Measurements from ENCODE around the gene HECTD4. TPM values are rescaled to one million over a fixed set of nuclear protein-coding genes. Genes with fewer than 3 reads are reported as not detected.

The HECTD4 gene
- total RNA-seq, 1 experiment from 2014 or later = 31.2 TPM

GRCh38 chr12:112420740-112421139 lies 38.5 kb upstream of the HECTD4 start:
- no peak overlapping the region for H3K4me2 ChIP-seq (ENCODE audit: low read length)

More at GRCh38 chr12:112420740-112421139, 38.5 kb upstream of the HECTD4 start:
- Histone ChIP-seq H3K4me1 (ENCODE audit: control insufficient read depth in 1 of 2, insufficient read depth in 2 of 2, low read length in 2 of 2) (peaks cover 6 to 11% of the 10 kb centered on the region in 2 experiments; a peak in 2 of 4 replicates), H3K9me3 (ENCODE audit: control insufficient read depth in 1 of 2, insufficient read depth in 1 of 2, low read depth in 1 of 2, low read length in 2 of 2) (no peaks in the 10 kb centered on the region), H3K79me2 (ENCODE audit: insufficient read depth, low read length) (peaks cover 72% of the 10 kb centered on the region), H3K27me3 (ENCODE audit: insufficient read depth, low read length) (no peaks in the 10 kb centered on the region), H2AFZ (ENCODE audit: low read depth, low read length, poor library complexity, severe bottlenecking) (no peak overlapping the region), H3K9me2 (ENCODE audit: insufficient read depth) (no peaks in the 10 kb centered on the region), H3K36me3 (ENCODE audit: control insufficient read depth in 1 of 2, insufficient read depth in 2 of 2, low read length in 2 of 2) (no peaks in the 10 kb centered on the region; a peak in 1 of 4 replicates), H3K9ac (ENCODE audit: low read length) (no peak overlapping the region), H3K27ac (ENCODE audit: low read depth, low read length) (no peak overlapping the region), H3K4me3 (replicated peaks in 1 of 2; ENCODE audit: low read depth in 1 of 2, low read length in 2 of 2) (no peak overlapping the region), H4K20me1 (ENCODE audit: insufficient read depth) (no peaks in the 10 kb centered on the region)
- TF ChIP-seq EZH2 (IDR thresholded peaks at IDR 0.05) (no peak), ZNF274 (IDR thresholded peaks at IDR 0.05; ENCODE audit: low read depth, low read length) (no peak), REST (IDR thresholded peaks at IDR 0.05; ENCODE audit: low read depth) (no peak), ZBTB33 (IDR thresholded peaks at IDR 0.05; ENCODE audit: extremely low read depth, insufficient replicate concordance, low read length) (no peak), ZFX (IDR thresholded peaks at IDR 0.05) (no peak), JUND (IDR thresholded peaks at IDR 0.05) (no peak)
- ChIA-PET POLR2A (no interaction called here), CTCF (no interaction called here), RAD21 (ENCODE audit: low non-redundant PET in 1 of 2, low total read pairs in 2 of 2, uncharacterized antibody in 2 of 2, unreplicated experiment in 2 of 2) (no interaction called here)
- intact Hi-C loops (cut with micrococcal nuclease) = no loop called here
- no peak for DNase-seq (ENCODE audit: low read depth, low spot score)
- no peak for ATAC-seq
- BruUV-seq (replicated peaks) = no TSS peak
